GM23338 (cell line): ENCODE measurements around the gene IL15RA. TPM values are rescaled to one million over a fixed set of nuclear protein-coding genes. Genes with fewer than 3 reads are reported as not detected.
A peak's percentile ranks its signal among the peaks of the same experiment; 100 is the strongest.

Experiments
- ATAC-seq: fragments of 200-7000 bp; cut with Tn5 transposase; 3 replicates; pipeline ENCODE4 v1.9.1; 2020
- DNase-seq: peaks from one replicate; pipeline ENCODE4 v3.0.0-alpha.2; 2015; ENCODE audit warnings: low spot score
- H2AFZ ChIP-seq: fragments of 200-600 bp; sonication (generic); 2 replicates; pipeline ENCODE4 v1.8.0; 2016; ENCODE audit warnings: antibody characterized with exemption, mild to moderate bottlenecking, moderate library complexity
- H3F3A ChIP-seq: fragments of 200-600 bp; sonication (generic); replicated peaks from 2 replicates; pipeline ENCODE4 v1.8.0; 2017; ENCODE audit warnings: antibody characterized with exemption, mixed run types, low read depth
- H3K27ac ChIP-seq: fragments of 200-600 bp; sonication (generic); 2 replicates; pipeline ENCODE4 v1.6.1; 2016; ENCODE audit warnings: low read depth
- H3K27me3 ChIP-seq: fragments of 200-600 bp; sonication (generic); 2 replicates; pipeline ENCODE4 v1.8.0; 2016; ENCODE audit warnings: mild to moderate bottlenecking, mixed run types, moderate library complexity; ENCODE audit not compliant: insufficient read depth
- H3K36me3 ChIP-seq: fragments of 200-600 bp; sonication (generic); 2 replicates; pipeline ENCODE4 v1.8.0; 2016; ENCODE audit warnings: mild to moderate bottlenecking; ENCODE audit not compliant: insufficient read depth
- H3K4me1 ChIP-seq: fragments of 200-600 bp; sonication (generic); 2 replicates; pipeline ENCODE4 v1.8.0; 2016; ENCODE audit warnings: mild to moderate bottlenecking, moderate library complexity; ENCODE audit not compliant: insufficient read depth
- H3K4me2 ChIP-seq: fragments of 200-600 bp; sonication (generic); 2 replicates; pipeline ENCODE4 v1.7.1; 2017; ENCODE audit warnings: mixed run types
- H3K4me3 ChIP-seq: fragments of 200-600 bp; sonication (generic); 2 replicates; pipeline ENCODE4 v1.6.1; 2016; ENCODE audit warnings: mixed run types
- H3K79me2 ChIP-seq: fragments of 200-600 bp; sonication (generic); replicated peaks from 2 replicates; pipeline ENCODE4 v1.8.0; 2017; ENCODE audit warnings: mild to moderate bottlenecking; ENCODE audit not compliant: insufficient read depth
- H3K9me2 ChIP-seq: fragments of 200-600 bp; sonication (generic); 2 replicates; pipeline ENCODE4 v1.8.0; 2017; ENCODE audit not compliant: insufficient read depth
- H4K20me1 ChIP-seq: fragments of 200-600 bp; sonication (generic); replicated peaks from 2 replicates; pipeline ENCODE4 v1.8.0; 2017; ENCODE audit warnings: mild to moderate bottlenecking; ENCODE audit not compliant: insufficient read depth
- H3K27ac Mint-ChIP-seq: 2 replicates; pipeline ENCODE4 v1.8.0; 2020; ENCODE audit warnings: inconsistent platforms, mild to moderate bottlenecking, moderate library complexity, mixed read lengths
- H3K27me3 Mint-ChIP-seq: 3 replicates; pipeline ENCODE4 v1.8.0; 2022; ENCODE audit warnings: low read depth, mild to moderate bottlenecking, moderate library complexity, mixed read lengths, inconsistent platforms; ENCODE audit not compliant: insufficient read depth, poor library complexity
- H3K36me3 Mint-ChIP-seq: 3 replicates; pipeline ENCODE4 v1.8.0; 2021; ENCODE audit warnings: low read depth, mild to moderate bottlenecking, inconsistent platforms, moderate library complexity, mixed read lengths
- H3K4me1 Mint-ChIP-seq: 3 replicates; pipeline ENCODE4 v1.8.0; 2020; ENCODE audit warnings: mild to moderate bottlenecking, inconsistent platforms, mixed read lengths
- H3K4me3 Mint-ChIP-seq: 3 replicates; pipeline ENCODE4 v1.8.0; 2021; ENCODE audit warnings: moderate library complexity, mild to moderate bottlenecking, inconsistent platforms, mixed read lengths
- H3K9me3 Mint-ChIP-seq: 3 replicates; pipeline ENCODE4 v1.8.0; 2020; ENCODE audit warnings: moderate library complexity, mild to moderate bottlenecking, inconsistent platforms, mixed read lengths
- CTCF ChIP-seq, 2 experiments: fragments of 200-600 bp in 1 of 2; sonication (generic) in 1 of 2; conservative IDR thresholded peaks; 2 replicates each; pipeline versions ENCODE4 v1.5.1 to v1.6.1; 2016 to 2017; ENCODE audit warnings: antibody characterized with exemption in 2 of 2, low read depth in 2 of 2, mild to moderate bottlenecking in 2 of 2, moderate library complexity in 1 of 2
- ETS1 ChIP-seq: IDR thresholded peaks from 2 replicates; pipeline ENCODE4 v1.6.1; 2016; ENCODE audit warnings: antibody characterized with exemption
- EZH2 ChIP-seq: fragments of 200-600 bp; sonication (generic); IDR thresholded peaks from one replicate; pipeline ENCODE4 v1.8.0; 2017; ENCODE audit warnings: antibody characterized with exemption, mild to moderate bottlenecking, low read depth; ENCODE audit not compliant: unreplicated experiment
- REST ChIP-seq: IDR thresholded peaks from one replicate; pipeline ENCODE4 v1.6.1; 2018; ENCODE audit warnings: antibody characterized with exemption; ENCODE audit not compliant: unreplicated experiment
- STAT1 ChIP-seq: IDR thresholded peaks from one replicate; pipeline ENCODE4 v1.6.1; 2016; ENCODE audit warnings: antibody characterized with exemption; ENCODE audit not compliant: unreplicated experiment
- ZNF114 ChIP-seq: fragments of 250-450 bp; sonication (Bioruptor Pico); IDR thresholded peaks from 2 replicates; pipeline ENCODE4 v1.5.0; 2020; ENCODE audit warnings: mild to moderate bottlenecking, moderate library complexity
- polyA plus RNA-seq: library from polyadenylated mRNA; unstranded; fragments of >200 nt; fragmentation: Nextera tagmentation; extraction: Ambion mirVana; gene quantifications from 2 replicates; pipeline ENCODE4 v1.2.1, GENCODE V29; 2016
- total RNA-seq: library from RNA; depleted of rRNA; stranded (reverse); fragments of >200 nt; shearing (Covaris generic); gene quantifications from 2 replicates; pipeline ENCODE4 v1.2.3, GENCODE V29; 2014

The IL15RA gene
- total and polyA plus RNA-seq, 2 experiments from 2014 or later: 1.6 to 2.2 TPM

GRCh38 chr10:5951167-5951711 is 26.1 kb downstream of the IL15RA start (continued):
- TF ChIP-seq CTCF (conservative IDR thresholded peaks at IDR 0.05; ENCODE audit: low read depth in 2 of 2): no peak
- no peak for TF ChIP-seq REST
- TF ChIP-seq STAT1: no peak
- no peak for TF ChIP-seq ZNF114 (CRISPR knock-in tag)
- TF ChIP-seq ETS1: no peak

- no peaks in the 10 kb centered on the region for H3K9me3 Mint-ChIP-seq
- H3K4me3 Mint-ChIP-seq: no peak overlapping the region
- ATAC-seq: peak; percentile 91
- Histone ChIP-seq H2AFZ (no peak overlapping the region), H3K4me3 (no peak overlapping the region), H3K4me2 (no peak overlapping the region), H3K9me2 (0 out of 2 replicates have a peak, but pooled peaks cover 2% of the 10 kb centered on the region), H3K4me1 (peaks cover 14% of the 10 kb centered on the region), H3K27me3 (no peaks in the 10 kb centered on the region), H3K36me3 (no peaks in the 10 kb centered on the region), H3F3A (no peaks in the 10 kb centered on the region), H3K27ac (no peak overlapping the region), H3K79me2 (no peaks in the 10 kb centered on the region), H4K20me1 (no peaks in the 10 kb centered on the region)
- peak; percentile 86 for DNase-seq
- no peaks in the 10 kb centered on the region; the same call in 2 of the 3 replicates for H3K36me3 Mint-ChIP-seq
- TF ChIP-seq CTCF (conservative IDR thresholded peaks at IDR 0.05; ENCODE audit: low read depth in 2 of 2): peak; percentile 73 to 94
- TF ChIP-seq EZH2: no peak
- peaks cover 12% of the 10 kb centered on the region for H3K27me3 Mint-ChIP-seq
- peaks cover 39% of the 10 kb centered on the region for H3K4me1 Mint-ChIP-seq
- H3K27ac Mint-ChIP-seq: no peak overlapping the region
Observed at GRCh38 chr10:5949009-5949759, 28.2 kb downstream of the IL15RA start.
